HG03469 (cell line): Measurements from ENCODE around the gene PKP3.
"Not testable (repeated sequence)": the region's sequence is repeated elsewhere in the genome, so short reads cannot be mapped to it uniquely, and the experiment has no call there.

Experiments
- ATAC-seq: cut with Tn5 transposase; IDR thresholded peaks from one replicate; pipeline ENCODE4 v1.9.1; 2021; ENCODE audit warnings: mild to moderate bottlenecking, moderate library complexity, moderate number of reproducible peaks; ENCODE audit not compliant: unreplicated experiment

PKP3 gene

DNA sequence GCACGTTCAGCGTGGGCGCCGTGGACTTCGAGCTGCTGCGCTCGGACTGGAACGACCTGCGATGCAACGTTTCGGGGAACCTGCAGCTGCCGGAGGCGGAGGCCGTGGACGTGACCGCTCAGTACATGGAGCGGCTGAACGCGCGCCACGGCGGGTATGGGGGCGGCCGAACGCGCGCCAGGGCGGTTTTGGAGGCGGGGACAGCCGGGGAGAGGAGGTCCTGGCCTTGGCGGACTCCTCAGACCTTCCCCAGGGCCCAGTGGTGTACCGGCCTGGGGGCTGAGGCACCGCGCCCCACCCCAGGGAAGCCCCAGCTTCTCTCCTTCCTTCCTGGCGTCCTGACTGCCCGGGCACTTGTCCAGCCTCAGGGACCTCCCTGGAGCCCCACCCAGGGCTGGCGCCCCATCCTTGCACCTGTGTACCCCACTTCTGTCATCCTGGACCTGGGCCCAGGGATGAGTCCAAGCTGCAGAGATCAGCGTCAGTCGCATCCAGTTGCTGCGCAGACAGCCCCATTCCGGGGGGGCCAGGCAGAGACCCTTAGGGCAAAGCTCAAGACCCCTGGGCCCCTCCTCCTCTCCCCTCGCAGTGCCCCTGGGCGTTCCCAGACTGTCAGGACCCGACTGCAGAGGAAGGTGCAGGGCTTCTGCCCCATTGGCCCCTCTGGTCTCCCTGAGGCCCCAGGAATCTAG is 16.7 kb upstream of the PKP3 start:
- no peak for ATAC-seq

DNA sequence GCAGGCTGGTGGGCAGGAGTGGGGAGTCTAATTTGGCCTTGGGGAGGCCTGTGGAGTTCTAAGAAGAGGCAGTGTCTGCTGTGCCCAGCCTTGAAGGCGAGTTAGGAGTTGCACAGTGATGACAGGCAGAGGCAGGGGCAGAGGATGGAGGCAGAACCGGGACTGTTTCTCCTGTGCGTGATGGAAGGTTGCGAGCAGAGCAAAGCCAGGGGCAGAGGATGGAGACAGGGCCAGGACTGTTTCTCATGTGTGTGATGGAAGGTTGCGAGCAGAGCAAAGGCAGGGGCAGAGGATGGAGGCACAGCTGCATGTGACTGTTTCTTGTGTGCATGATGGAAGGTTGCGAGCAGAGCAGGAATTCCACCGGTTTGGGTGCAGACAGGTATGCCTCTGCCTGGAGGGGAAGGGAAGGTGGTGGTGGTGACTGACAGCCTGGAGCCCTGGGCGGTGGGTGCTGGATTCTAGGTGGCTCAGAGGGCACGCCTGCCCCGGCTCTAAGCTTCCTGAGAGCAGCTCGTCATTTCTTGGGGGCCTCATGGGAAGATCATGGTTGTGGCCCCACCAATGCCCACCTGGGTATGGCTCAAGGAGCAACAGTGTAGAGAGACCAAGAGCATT is 16.0 kb upstream of the PKP3 start:
- no peak for ATAC-seq

DNA sequence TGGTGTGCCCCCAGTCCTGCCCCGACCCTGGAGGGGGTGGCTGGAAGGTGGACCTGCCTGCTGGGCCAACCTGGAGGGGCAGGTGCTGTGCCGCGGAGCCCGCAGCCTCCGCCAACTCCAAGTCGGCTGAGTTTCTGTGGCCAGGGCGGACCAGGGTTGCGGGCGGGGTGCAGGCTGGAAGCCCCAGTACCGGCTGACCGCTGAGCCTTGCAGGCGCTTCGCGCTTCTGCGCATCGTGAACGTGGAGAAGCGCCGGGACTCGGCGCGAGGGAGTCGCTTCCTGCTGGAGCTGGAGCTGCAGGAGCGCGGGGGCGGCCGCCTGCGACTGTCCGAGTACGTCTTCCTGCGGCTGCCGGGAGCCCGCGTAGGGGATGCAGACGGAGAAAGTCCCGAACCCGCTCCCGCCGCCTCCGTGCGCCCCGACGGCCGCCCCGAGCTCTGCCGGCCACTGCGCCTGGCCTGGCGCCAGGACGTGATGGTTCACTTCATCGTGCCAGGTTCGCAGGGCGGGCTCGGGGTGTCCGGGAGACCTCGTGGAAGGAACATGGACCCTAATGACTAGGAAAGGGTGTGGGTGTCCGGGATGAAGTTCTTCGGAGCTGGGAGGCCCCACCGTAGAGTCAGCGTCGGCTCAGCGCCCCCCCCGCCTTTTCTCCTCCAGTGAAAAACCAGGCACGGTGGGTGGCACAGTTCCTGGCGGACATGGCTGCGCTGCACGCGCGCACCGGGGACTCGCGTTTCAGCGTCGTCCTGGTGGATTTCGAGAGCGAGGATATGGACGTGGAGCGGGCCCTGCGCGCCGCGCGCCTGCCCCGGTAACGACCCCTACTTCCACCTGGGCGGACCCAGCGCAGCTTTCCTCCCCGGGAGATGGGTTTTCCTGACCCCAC is 14.6 kb upstream of the PKP3 start:
- no peak for ATAC-seq

DNA sequence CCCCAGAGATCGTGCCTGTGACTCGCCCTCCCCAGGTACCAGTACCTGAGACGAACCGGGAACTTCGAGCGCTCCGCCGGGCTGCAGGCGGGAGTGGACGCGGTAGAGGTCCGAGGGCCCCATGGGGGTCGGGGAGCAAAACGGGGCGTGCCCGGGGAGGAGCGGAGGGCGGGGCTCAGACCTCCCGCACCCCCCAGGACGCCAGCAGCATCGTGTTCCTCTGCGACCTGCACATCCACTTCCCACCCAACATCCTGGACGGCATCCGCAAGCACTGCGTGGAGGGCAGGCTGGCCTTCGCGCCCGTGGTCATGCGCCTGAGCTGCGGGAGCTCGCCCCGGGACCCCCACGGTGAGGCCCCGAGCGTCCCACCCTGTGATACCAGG is 13.9 kb upstream of the PKP3 start:
- no peak for ATAC-seq

DNA sequence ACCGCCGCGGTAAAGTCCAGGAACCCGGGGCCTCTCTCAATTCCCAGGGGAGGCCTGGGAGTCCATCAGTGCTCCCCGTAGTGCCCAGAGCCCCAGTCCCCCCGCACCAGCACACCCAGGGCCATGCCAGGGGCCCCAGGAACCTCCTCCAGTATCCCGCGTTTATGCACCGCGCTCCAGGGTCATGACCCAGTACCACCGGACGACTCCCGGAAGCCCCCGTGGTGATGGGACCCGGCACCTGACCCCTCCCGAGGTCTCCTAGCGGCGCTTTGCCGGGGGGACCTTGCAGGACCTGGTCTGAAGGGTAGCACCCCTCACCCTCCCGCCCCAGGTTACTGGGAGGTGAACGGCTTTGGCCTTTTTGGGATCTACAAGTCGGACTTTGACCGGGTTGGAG is 13.5 kb upstream of the PKP3 start:
- ATAC-seq: no peak

DNA sequence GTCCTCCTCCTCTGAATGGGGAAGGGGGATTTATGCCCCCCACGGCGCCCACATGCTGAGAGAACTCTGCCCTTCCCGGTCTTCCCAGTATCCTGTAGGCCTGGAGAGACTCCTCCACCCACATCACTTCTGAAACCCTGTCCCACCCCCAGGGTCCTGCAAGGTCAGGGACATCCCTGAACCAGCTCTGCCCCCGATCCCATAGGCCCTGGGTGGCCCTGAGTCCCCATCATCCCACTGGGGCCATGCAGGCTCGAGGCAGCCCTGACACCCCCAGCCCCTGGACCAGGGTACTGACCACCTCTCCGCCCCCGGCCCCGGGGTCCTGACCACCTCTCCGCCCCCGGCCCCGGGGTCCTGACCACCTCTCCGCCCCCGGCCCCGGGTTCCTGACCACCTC is 13.0 kb upstream of the PKP3 start:
- no peak for ATAC-seq

DNA sequence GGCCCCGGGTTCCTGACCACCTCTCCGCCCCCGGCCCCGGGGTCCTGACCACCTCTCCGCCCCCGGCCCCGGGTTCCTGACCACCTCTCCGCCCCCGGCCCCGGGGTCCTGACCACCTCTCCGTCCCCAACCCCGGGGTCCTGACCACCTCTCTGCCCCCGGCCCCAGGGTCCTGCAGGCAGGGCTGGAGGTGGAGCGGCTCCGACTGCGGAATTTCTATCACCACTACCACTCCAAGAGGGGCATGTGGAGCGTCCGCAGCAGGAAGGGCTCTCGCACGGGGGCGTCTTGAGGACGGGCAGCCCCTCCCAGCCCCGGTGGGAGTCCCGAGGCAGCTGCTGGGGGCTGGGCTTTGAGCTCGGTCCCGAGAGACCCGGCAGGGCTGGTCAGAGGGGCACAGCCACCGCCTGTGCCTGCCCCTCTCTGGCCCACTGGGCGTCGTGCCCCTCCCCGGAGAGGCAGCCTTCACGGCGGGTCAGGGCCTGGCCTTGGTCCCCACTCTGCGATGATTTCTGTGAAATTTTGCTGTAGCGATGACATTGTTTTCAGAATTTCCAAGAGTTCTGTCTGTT is 12.4 kb upstream of the PKP3 start:
- ATAC-seq: no peak

DNA sequence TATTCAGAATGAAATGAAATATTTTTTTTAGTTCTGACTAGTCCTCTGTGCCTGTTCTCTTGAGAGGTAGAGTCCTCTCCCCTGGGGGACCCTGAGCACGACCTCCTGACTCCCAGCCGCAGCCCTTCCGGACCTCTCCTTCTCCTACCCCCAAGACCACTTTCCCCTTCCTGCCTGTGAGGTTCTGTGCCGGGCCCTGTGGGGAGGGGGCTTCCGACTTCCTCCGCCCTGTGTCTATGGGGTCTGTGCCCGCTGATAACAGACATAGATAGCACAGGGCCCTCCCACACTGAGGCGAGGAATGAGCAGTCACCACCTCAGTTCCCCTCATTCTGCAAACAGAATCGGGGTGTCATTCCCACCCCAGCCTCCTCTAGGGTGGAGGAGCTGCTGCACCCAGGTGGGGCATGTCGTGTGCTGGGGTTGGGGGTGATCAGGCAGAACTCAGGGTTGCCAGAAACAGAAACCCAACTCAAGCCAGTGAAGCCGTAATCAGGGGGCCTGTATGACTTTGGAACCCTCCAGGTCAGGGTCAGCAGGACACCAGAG is 11.9 kb upstream of the PKP3 start:
- ATAC-seq: no peak

DNA sequence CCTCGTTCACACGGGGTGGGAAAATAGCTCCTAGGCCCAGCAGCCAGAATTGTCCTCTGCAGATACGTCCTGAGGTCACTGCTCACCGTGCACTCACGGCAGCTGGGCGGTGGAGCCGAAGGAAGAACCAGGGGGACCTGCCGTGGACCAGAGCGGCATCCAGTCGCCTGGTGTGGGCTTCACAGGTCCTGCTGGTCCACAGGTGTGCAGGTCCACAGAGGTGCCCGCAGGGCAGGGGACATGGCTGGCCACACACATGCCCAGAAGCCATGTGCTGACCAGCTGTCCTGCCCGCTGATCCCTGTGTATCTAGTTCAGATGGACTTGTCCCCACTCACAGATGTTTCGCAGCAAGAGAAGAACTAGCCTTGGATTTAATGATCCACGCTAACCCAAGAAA is 10.6 kb upstream of the PKP3 start:
- no peak for ATAC-seq

DNA sequence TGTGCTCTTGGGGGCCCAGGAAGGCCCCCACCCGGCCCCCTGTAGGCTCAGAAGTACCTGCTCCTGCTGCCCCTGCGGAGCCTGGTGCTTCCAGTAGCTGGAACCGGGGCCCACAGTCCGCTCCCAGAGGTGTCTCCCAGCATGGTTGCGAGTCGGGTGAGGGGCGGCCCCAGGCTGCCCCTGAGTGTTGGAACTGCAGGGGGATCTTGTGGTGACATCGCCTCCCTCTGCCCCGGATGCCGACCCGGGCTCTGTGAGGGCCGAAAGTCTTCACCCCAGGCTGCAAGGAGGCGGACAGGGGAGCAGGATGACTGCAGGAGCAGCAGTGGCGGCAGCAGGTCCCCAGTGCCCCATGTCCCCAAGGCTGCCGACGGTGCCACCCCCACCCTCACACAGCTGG is 9.5 kb upstream of the PKP3 start:
- no peak for ATAC-seq

DNA sequence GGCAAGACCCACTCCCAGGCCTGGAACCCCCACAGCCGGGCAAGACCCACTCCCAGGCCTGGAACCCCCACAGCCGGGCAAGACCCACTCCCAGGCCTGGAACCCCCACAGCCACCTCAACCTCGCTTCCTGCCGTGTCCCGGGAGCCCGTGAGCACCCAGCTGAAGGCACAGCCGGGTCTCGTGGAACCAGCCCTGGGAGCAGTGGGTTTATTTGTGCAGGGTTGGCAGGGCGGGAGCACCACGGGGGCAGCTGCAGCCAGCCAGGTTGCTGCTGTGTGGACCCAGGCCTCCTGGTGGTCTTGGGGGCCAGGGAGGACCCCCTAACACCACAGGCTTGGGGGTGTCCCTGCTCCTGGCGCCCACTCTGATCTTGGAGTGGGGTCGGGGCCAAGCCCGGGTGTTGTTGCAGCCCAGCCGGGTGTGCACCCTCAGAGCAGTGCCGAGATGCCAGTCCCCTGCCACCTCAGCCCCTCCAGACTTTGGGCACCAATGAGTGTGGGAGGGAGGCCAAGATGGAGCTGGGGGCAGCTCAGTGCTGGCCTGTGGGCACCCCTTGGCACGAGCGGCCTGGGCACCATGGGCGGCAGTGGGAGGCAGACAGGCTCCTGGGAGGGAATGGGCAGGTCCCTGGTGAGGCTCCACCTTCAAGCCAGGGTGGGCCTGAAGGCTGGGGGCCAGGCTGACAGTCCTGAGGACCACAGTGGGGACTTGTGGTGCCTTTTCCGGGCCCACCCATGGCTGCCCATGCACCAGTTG is 8.2 kb upstream of the PKP3 start:
- ATAC-seq: no peak

DNA sequence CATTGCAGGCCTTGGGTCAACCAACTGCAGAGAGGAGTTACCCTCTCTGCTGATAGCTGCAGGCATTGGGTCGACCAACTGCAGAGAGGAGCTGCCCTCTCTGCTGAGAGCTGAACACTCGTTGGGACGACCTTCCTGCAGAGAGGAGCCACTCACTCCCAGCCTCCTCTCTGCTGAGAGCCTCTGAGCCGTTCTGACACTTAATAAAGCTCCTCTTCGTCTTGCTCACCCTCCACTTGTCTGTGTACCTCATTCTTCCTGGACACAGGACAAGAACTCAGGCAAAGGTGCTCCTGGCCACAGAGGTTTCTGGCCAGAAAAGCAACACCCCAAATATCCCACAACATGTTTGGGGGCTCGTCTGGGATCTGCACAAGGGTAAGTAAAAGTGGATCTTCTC is 7.5 kb upstream of the PKP3 start:
- ATAC-seq: no peak

DNA sequence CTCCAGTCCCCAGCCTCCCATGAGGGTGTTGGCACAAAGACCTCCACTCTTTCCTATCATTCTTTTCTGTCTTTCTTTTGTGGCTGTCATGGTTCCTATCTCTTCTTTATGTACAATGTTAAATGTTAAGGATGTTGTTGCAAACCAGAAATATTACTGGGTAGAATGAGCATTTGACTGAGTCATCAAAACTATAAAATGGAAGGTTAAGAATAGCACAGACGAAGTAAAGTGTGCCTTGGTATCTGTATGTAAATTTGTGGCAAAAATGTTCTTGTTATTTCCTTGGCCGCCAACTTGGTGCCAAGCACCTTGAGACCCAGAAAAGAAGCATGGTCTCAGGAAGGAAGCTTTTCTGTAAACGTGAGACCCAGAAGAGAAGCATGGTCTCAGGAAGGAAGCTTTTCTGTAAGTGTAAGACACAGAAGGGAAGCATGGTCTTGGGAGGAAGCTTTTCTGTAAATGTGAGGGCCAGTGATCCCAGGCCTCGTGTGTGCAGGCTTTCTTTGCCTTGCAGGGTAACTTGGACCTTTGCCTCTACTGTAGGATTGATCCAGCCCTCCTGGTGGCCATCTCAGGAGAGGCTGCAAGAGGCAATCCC is 6.7 kb upstream of the PKP3 start:
- ATAC-seq: no peak

DNA sequence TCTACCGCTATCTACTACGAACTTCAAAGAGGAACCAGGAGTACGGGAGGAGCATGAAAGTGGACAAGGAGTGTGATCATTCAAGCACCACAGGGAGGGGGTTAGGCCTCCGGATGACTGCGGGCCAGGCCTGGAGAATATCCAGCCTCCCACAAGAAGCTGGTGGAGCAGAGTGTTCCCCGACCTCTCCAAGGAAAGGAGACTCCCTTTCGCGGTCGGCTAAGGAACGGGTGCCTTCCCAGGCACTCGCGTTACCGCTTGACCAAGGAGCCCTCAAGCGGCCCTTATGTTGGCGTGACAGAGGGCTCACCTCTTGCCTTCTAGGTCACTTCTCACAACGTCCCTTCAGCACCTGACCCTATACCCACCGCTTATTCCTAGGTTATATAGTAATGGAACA is 4.6 kb upstream of the PKP3 start:
- ATAC-seq: not testable (repeated sequence)

DNA sequence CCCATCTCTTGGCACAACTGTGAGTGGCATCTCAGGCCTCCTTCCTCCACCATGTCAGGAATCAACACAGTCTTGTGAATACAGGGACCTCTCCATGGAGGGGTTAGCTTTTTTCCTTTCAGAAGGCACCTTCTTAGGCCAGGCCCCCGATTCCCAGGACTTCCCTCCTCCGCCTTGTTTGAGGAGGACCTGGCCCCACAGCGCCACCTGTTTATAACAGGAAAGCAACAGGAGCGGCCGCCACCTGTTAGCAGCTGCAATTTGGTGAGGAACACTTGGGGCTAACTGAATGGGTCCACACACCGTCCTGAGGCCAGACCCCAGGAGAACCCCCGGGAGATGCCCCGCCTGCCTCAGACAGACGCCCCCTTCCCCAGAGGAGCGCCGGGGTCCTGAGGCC is 3.8 kb upstream of the PKP3 start:
- ATAC-seq: no peak

DNA sequence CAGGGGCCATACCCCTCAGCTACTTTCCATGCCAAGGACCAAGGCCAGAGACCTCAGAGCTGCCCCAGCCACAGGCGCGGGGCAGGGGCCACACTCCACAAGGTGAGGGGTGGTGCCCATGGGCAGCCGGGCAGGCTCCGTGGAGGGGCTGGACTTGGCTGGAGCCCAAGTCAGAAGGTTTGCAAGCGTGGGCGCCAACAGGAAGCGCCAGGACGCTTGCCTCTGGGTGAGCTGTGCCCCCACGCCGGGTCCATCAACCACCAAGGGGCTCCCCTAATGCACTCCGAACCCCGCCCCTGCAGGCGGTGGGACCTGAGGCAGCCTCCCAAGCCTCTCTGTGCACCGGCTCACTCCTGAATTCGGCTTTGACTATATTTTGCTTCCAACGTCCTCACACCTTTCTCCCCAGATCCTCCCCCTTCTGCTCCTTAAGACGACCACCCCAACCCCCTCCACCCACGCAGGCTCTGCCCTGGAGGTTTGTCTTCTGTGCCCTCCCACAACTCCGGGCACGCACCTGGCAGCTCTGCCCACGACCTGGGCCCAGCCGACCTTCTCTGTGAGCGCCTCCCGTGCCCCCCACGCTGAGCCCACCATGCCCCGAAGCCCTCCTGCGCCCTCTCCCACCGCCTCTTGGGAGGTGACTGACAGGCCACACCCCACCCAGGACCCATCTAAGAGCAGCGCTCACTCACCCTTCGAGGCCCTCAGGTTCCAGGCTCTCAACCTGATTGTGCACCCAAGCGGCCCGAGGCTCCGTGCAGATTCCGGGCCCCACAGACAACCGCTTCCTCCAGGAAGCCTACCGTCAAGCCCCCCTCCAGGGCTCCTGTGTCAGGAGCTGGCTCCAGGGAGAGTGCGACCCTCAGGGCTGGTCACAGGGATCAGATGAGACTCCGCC is 2.6 kb upstream of the PKP3 start:
- ATAC-seq: no peak

DNA sequence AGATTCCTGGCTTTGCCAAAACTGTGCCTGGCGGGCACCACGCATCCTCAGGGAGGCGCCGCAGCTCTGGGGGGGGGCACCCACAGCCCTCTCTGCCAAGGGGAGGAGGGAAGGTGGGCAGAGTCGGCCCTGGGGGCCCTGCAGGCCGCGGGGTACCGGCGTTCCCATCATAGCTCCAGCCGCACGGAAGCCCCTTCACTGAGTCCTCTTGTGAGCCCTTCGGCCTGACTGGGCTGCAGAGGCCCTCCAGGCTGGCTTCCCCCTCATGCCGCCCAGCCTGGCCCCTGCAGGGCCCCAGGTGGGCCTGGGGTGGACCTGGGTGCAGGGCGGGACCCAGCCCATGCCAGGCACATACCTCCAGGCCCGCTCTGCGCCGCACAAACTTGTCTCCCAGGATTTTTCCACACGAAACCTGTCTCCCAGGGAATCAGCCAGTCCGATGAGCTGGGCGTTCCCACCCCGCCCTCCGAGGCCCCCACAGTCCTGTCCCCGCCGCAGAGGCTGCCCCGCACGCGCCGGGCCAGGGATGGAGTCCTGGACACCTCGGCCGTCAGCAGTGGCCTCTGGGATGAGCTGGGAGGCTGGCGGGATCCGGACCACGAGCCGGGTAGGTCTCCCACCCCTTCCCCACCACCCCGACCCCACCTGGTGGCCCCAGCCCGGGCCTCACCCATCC is 1.8 kb upstream of the PKP3 start:
- ATAC-seq: no peak

DNA sequence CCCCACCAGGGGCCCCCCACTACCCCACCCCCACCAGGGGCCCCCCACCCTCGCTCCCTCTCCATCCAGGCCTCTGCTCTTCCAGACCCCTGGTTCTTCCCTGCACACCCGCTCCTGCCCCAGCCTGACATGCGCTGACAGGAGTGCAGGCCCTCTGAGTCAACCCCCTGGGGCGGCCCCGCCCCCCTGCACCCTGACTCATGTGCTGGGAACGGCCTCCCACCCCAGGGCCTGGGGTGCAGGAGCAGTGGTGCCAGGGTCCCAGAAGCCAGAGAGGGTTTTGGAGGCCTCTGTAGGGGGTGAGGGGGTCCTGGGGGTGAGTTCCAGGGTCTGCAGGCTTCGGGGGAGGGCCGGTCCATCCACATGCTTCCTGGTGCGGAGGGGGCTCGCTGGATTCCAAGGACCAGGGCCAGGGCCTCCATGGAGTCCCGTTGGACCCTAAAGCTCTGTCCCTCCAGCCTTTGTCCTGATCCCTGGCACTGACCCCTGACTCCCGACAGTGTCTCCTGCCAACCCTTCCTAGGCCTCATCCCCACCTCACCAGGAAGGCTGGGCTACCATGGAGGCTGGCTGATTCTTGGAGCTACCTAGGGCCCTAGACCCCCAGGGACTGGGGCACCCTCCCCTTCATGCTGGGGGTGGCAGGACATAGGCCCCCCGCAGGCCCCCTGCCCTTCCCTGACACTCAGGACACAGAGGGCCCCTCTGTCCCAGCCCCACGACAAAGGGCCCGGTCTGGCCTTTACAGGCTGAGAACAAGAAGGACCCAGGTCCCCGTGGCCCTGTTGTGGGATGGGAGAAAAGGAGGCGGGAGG is 583 bp upstream of the PKP3 start:
- ATAC-seq: no peak
